KMS-11 (cell line): ENCODE data around the gene PDZD2.

ENCODE experiments used
- H2AFZ ChIP-seq: fragments of 200-600 bp; sonication (generic); 2 replicates; pipeline ENCODE4 v1.6.1; 2016; ENCODE audit warnings: antibody characterized with exemption, mixed run types, low read depth
- H3K27ac ChIP-seq: fragments of 200-600 bp; sonication (generic); 2 replicates; pipeline ENCODE4 v1.6.1; 2016; ENCODE audit warnings: mild to moderate bottlenecking, mixed run types
- H3K27me3 ChIP-seq: fragments of 200-600 bp; sonication (generic); 2 replicates; pipeline ENCODE4 v1.6.1; 2017; ENCODE audit warnings: mild to moderate bottlenecking, low read depth, mixed run types, moderate library complexity; ENCODE audit not compliant: insufficient read depth
- H3K36me3 ChIP-seq: fragments of 200-600 bp; sonication (generic); 2 replicates; pipeline ENCODE4 v1.6.1; 2017; ENCODE audit warnings: mild to moderate bottlenecking, mixed run types; ENCODE audit not compliant: insufficient read depth
- H3K4me1 ChIP-seq: fragments of 200-600 bp; sonication (generic); 2 replicates; pipeline ENCODE4 v1.6.1; 2016; ENCODE audit warnings: mild to moderate bottlenecking, low read depth, mixed run types; ENCODE audit not compliant: poor library complexity, severe bottlenecking
- H3K4me2 ChIP-seq: fragments of 200-600 bp; sonication (generic); 2 replicates; pipeline ENCODE4 v1.7.0; 2016; ENCODE audit warnings: mild to moderate bottlenecking, mixed run types
- H3K4me3 ChIP-seq: fragments of 200-600 bp; sonication (generic); IDR thresholded peaks from 2 replicates; pipeline ENCODE4 v1.6.1; 2017; ENCODE audit warnings: low read depth, low read length, mixed read lengths; ENCODE audit not compliant: insufficient read depth
- H3K79me2 ChIP-seq: fragments of 200-600 bp; sonication (generic); 2 replicates; pipeline ENCODE4 v1.6.1; 2016; ENCODE audit warnings: low read depth, mixed run types; ENCODE audit not compliant: insufficient read depth
- H3K9ac ChIP-seq: fragments of 200-600 bp; sonication (generic); 2 replicates; pipeline ENCODE4 v1.6.1; 2016; ENCODE audit warnings: mild to moderate bottlenecking, mixed run types
- H4K20me1 ChIP-seq: fragments of 200-600 bp; sonication (generic); 2 replicates; pipeline ENCODE4 v1.6.1; 2016; ENCODE audit warnings: mild to moderate bottlenecking, mixed run types; ENCODE audit not compliant: insufficient read depth
- CTCF ChIP-seq: fragments of 200-600 bp; sonication (generic); conservative IDR thresholded peaks from 2 replicates; pipeline ENCODE4 v1.6.1; 2017; ENCODE audit warnings: low read depth, mild to moderate bottlenecking, antibody characterized with exemption, low read length, moderate library complexity, mixed read lengths

Gene PDZD2

GRCh38 chr5:31942546-31942945, 303.6 kb downstream of the PDZD2 start:
- no peak overlapping the region for H3K4me3 ChIP-seq
- H2AFZ ChIP-seq, result no peak overlapping the region
- no peaks in the 10 kb centered on the region for H4K20me1 ChIP-seq
- no peaks in the 10 kb centered on the region for H3K36me3 ChIP-seq
- no peak overlapping the region for H3K9ac ChIP-seq
- no peak for TF ChIP-seq CTCF
- H3K4me1 ChIP-seq, result no peaks in the 10 kb centered on the region
- no peak overlapping the region for H3K4me2 ChIP-seq
- no peaks in the 10 kb centered on the region for H3K27me3 ChIP-seq
- no peaks in the 10 kb centered on the region for H3K79me2 ChIP-seq
- H3K27ac ChIP-seq, result no peak overlapping the region

GRCh38 chr5:31944684-31945445, 305.9 kb downstream of the PDZD2 start:
- Histone ChIP-seq H4K20me1 (no peaks in the 10 kb centered on the region), H2AFZ (no peak overlapping the region), H3K4me3 (no peak overlapping the region), H3K36me3 (no peaks in the 10 kb centered on the region), H3K4me1 (no peaks in the 10 kb centered on the region), H3K79me2 (no peaks in the 10 kb centered on the region), H3K4me2 (no peak overlapping the region), H3K9ac (no peak overlapping the region), H3K27me3 (no peaks in the 10 kb centered on the region), H3K27ac (no peak overlapping the region)
- TF ChIP-seq CTCF, result no peak

GRCh38 chr5:31948006-31948405, 309.1 kb downstream of the PDZD2 start:
- no peak overlapping the region for H3K9ac ChIP-seq
- no peaks in the 10 kb centered on the region for H3K79me2 ChIP-seq
- no peaks in the 10 kb centered on the region for H3K27me3 ChIP-seq
- H3K4me2 ChIP-seq, result no peak overlapping the region
- H4K20me1 ChIP-seq, result no peaks in the 10 kb centered on the region
- no peaks in the 10 kb centered on the region for H3K4me1 ChIP-seq
- H2AFZ ChIP-seq, result no peak overlapping the region
- H3K36me3 ChIP-seq, result no peaks in the 10 kb centered on the region
- H3K4me3 ChIP-seq, result no peak overlapping the region
- no peak for TF ChIP-seq CTCF
- H3K27ac ChIP-seq, result no peak overlapping the region

GRCh38 chr5:31952067-31952466, 313.1 kb downstream of the PDZD2 start:
- Histone ChIP-seq H3K4me3 (no peak overlapping the region), H3K79me2 (no peaks in the 10 kb centered on the region), H3K4me1 (no peaks in the 10 kb centered on the region), H3K4me2 (no peak overlapping the region), H3K27ac (no peak overlapping the region), H3K27me3 (no peaks in the 10 kb centered on the region), H2AFZ (no peak overlapping the region), H4K20me1 (no peaks in the 10 kb centered on the region), H3K9ac (no peak overlapping the region), H3K36me3 (no peaks in the 10 kb centered on the region)
- no peak for TF ChIP-seq CTCF
